Liver (tissue), 9 donors: ENCODE results near the gene PMIS2. TPM values are rescaled to one million over a fixed set of nuclear protein-coding genes. Genes with fewer than 3 reads are reported as not detected.
"Not testable (repeated sequence)": the region's sequence is repeated elsewhere in the genome, so short reads cannot be mapped to it uniquely, and the experiment has no call there.

Source experiments
- DNase-seq: peaks from one replicate; pipeline ENCODE4 v3.0.0-alpha.2; 2017; ENCODE audit warnings: low spot score
- H3K27ac ChIP-seq, 2 donors: one replicate each; pipeline ENCODE4 v1.7.0; 2013; ENCODE audit warnings: inconsistent platforms in 2 of 2, low read length in 2 of 2, control low read depth in 1 of 2, low read depth in 1 of 2, mild to moderate bottlenecking in 1 of 2
- H3K27me3 ChIP-seq, 4 donors: one replicate each; pipeline versions ENCODE4 v1.6.1 to v1.7.0; 2013; ENCODE audit warnings: low read length in 3 of 4, inconsistent platforms in 1 of 4, mild to moderate bottlenecking in 1 of 4, moderate library complexity in 1 of 4; ENCODE audit not compliant: control insufficient read depth in 4 of 4, insufficient read depth in 4 of 4
- H3K36me3 ChIP-seq, 4 donors: one replicate each; pipeline versions ENCODE4 v1.6.1 to v1.7.0; 2013; ENCODE audit warnings: low read length in 3 of 4, mild to moderate bottlenecking in 3 of 4, low read depth in 1 of 4, moderate library complexity in 1 of 4; ENCODE audit not compliant: control insufficient read depth in 4 of 4, insufficient read depth in 3 of 4
- H3K4me1 ChIP-seq, 4 donors: one replicate each; pipeline versions ENCODE4 v1.6.1 to v1.7.0; 2013; ENCODE audit warnings: low read length in 3 of 4, mild to moderate bottlenecking in 3 of 4, moderate library complexity in 1 of 4; ENCODE audit not compliant: control insufficient read depth in 4 of 4, insufficient read depth in 4 of 4
- H3K4me3 ChIP-seq, 3 donors: one replicate each; pipeline versions ENCODE4 v1.6.1 to v1.7.0; 2013; ENCODE audit warnings: low read length in 3 of 3, control low read depth in 1 of 3, low read depth in 1 of 3, mild to moderate bottlenecking in 1 of 3
- H3K9ac ChIP-seq, 2 donors: one replicate each; pipeline ENCODE4 v1.7.0; 2013; ENCODE audit warnings: low read length in 2 of 2, mild to moderate bottlenecking in 2 of 2, moderate library complexity in 2 of 2, control low read depth in 1 of 2, low read depth in 1 of 2
- H3K9me3 ChIP-seq, 4 donors: one replicate each; pipeline versions ENCODE4 v1.6.1 to v1.7.0; 2013; ENCODE audit warnings: low read length in 3 of 4; ENCODE audit not compliant: control insufficient read depth in 4 of 4
- FOXA1 ChIP-seq: IDR thresholded peaks from 2 replicates; pipeline ENCODE4 v1.6.1; 2016; ENCODE audit warnings: antibody characterized with exemption
- HNF4A ChIP-seq, 2 donors: conservative IDR thresholded peaks; 2 replicates each; pipeline ENCODE4 v1.6.1; 2016; ENCODE audit warnings: antibody characterized with exemption in 2 of 2, mild to moderate bottlenecking in 2 of 2
- HNF4G ChIP-seq: IDR thresholded peaks from 2 replicates; pipeline ENCODE4 v1.6.1; 2016; ENCODE audit warnings: antibody characterized with exemption
- TAF1 ChIP-seq: conservative IDR thresholded peaks from 2 replicates; pipeline ENCODE4 v1.6.1; 2016; ENCODE audit warnings: antibody characterized with exemption, mild to moderate bottlenecking
- YY1 ChIP-seq: IDR thresholded peaks from 2 replicates; pipeline ENCODE4 v1.6.1; 2016; ENCODE audit warnings: antibody characterized with exemption, mild to moderate bottlenecking
- WGBS: extraction: QIAGEN DNeasy Blood & Tissue Kit; methylation state at CpG from one replicate; pipeline ENCODE4 v1.1.7; 2013; 5-methylcytosine and 5-hydroxymethylcytosine counted together
- polyA plus RNA-seq, 2 donors: library from polyadenylated mRNA; stranded (reverse) in 1 of 2; unstranded in 1 of 2; fragments of 200-250 nt in 1 of 2; fragments of >200 nt in 1 of 2; fragmentation: Nextera tagmentation in 1 of 2; extraction: Ambion mirVana in 1 of 2; gene quantifications; one replicate each; pipeline versions ENCODE4 v1.2.1 to v1.2.3, GENCODE V29; 2013 to 2015
- total RNA-seq, 2 donors: library from RNA; depleted of rRNA; stranded (reverse); fragments of >200 nt; gene quantifications; one replicate each; pipeline ENCODE4 v1.2.3, GENCODE V29; 2014
- TF ChIP-seq, protein P1 (sequence below): IDR thresholded peaks from 2 replicates; pipeline ENCODE4 v1.6.1; 2016; ENCODE audit warnings: antibody characterized with exemption
- TF ChIP-seq, protein P2 (sequence below): IDR thresholded peaks from 2 replicates; pipeline ENCODE4 v1.6.1; 2016; ENCODE audit warnings: antibody characterized with exemption
- TF ChIP-seq, protein P3 (sequence below): IDR thresholded peaks from 2 replicates; pipeline ENCODE4 v1.6.1; 2016; ENCODE audit warnings: antibody characterized with exemption
- donor health status: healthy.
- donor health status: healthy.
- donor health status: healthy.
- donor health status: healthy.
- donor health status: healthy.

The PMIS2 gene
- total and polyA plus RNA-seq, 4 donors, result not detected

DNA sequence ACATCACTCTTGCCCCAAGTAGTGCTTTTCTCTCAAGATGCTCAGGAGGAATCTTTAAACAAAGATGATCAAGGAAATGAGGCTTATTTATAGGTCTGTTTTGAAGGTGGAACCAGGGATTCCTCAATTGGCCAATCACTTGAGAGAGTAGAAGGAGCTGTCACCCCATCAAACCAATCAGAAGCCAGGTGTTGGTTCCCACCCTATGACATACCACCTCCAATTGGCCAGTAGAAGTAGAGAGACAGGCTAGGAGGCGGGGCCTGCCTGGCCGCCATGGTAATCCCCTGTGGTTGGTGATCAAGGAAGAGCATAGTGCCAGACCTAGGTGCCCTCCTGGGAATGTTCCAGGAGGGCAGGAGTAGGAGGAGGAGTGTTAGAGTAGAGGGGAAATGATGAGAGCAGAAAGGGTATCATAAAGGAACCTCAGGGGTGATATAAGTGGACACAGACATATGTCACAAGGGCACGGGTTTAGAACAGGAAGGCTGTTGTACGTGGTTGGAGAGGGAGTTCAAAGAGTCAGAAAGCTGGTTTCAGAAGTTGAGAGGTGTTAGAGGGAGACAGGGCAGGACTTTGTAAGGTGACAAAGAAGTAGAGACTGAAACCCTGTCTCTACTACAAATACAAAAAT is 10.5 kb downstream of the PMIS2 start:
- H3K9me3 ChIP-seq, result no peaks in the 10 kb centered on the region
- H3K36me3 ChIP-seq, result no peaks in the 10 kb centered on the region
- H3K4me1 ChIP-seq, result no peaks in the 10 kb centered on the region
- WGBS, result 70% methylated on average over 4 of the region's 4 CpGs
- no peak overlapping the region for H3K9ac ChIP-seq
- no peak overlapping the region for H3K27ac ChIP-seq
- DNase-seq, result no peak
- TF ChIP-seq HNF4A (conservative IDR thresholded peaks at IDR 0.05) (no peak), HNF4G (no peak)
- TF ChIP-seq, protein P1, sequence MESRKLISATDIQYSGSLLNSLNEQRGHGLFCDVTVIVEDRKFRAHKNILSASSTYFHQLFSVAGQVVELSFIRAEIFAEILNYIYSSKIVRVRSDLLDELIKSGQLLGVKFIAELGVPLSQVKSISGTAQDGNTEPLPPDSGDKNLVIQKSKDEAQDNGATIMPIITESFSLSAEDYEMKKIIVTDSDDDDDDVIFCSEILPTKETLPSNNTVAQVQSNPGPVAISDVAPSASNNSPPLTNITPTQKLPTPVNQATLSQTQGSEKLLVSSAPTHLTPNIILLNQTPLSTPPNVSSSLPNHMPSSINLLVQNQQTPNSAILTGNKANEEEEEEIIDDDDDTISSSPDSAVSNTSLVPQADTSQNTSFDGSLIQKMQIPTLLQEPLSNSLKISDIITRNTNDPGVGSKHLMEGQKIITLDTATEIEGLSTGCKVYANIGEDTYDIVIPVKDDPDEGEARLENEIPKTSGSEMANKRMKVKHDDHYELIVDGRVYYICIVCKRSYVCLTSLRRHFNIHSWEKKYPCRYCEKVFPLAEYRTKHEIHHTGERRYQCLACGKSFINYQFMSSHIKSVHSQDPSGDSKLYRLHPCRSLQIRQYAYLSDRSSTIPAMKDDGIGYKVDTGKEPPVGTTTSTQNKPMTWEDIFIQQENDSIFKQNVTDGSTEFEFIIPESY, result no peak
- H3K4me3 ChIP-seq, result no peak overlapping the region
- peaks cover 0 to 3% (median 0%) of the 10 kb centered on the region in 4 donors for H3K27me3 ChIP-seq

DNA sequence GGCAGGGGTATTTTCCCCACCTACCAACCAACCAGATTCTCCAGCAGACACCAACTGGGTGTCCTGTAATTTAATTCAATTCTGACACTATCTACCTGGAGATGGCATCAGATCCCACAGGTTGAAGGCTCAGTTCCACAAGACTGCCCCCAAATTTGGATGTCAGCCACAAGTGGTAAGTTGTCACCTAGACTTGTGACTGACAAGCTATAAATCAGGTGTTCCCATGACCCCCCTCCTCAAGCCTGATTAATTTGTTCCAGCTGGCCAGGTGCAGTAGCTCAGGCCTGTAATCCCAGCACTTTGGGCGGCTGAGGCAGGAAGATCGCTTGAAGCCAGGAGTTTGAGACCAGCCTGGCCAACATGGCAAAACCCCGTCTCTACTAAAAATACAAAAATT is 16.0 kb downstream of the PMIS2 start:
- TF ChIP-seq YY1 (no peak), FOXA1 (no peak), TAF1 (no peak), HNF4A (conservative IDR thresholded peaks at IDR 0.05) (no peak), HNF4G (no peak)
- TF ChIP-seq, protein P2, sequence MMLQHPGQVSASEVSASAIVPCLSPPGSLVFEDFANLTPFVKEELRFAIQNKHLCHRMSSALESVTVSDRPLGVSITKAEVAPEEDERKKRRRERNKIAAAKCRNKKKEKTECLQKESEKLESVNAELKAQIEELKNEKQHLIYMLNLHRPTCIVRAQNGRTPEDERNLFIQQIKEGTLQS, result no peak
- TF ChIP-seq, protein P1, result no peak
- TF ChIP-seq, protein P3, sequence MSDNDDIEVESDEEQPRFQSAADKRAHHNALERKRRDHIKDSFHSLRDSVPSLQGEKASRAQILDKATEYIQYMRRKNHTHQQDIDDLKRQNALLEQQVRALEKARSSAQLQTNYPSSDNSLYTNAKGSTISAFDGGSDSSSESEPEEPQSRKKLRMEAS, result no peak
- Histone ChIP-seq H3K9ac (no peak overlapping the region), H3K27ac (no peak overlapping the region), H3K4me1 (no peaks in the 10 kb centered on the region), H3K27me3 (peaks cover 0 to 3% (median 0%) of the 10 kb centered on the region in 4 donors), H3K4me3 (no peak overlapping the region), H3K36me3 (no peaks in the 10 kb centered on the region), H3K9me3 (no peaks in the 10 kb centered on the region)
- DNase-seq, result no peak
- WGBS, result 97% methylated on average over 3 of the region's 3 CpGs

DNA sequence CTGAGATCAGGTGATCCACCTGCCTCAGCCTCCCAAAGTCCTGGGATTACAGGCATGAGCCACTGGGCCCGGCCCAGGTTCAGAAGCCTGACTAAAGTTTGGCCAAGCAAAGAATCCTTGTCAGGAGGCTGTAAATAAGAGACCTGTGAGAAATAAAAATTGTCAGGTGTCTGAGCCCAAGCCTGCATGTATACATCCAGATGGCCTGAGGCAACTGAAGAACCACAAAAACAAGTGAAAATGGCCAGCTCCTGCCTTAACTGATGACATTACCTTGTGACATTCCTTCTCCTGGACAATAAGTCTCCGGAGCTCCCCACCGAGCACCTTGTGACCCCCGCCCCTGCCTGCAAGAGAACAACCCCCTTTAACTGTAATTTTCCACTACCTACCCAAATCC is 18.5 kb downstream of the PMIS2 start:
- not testable (repeated sequence) for H3K9ac ChIP-seq, H3K9me3 ChIP-seq, H3K4me1 ChIP-seq, DNase-seq, H3K27me3 ChIP-seq, H3K36me3 ChIP-seq, H3K4me3 ChIP-seq, H3K27ac ChIP-seq
- WGBS, result 85% methylated on average over 4 of the region's 4 CpGs

DNA sequence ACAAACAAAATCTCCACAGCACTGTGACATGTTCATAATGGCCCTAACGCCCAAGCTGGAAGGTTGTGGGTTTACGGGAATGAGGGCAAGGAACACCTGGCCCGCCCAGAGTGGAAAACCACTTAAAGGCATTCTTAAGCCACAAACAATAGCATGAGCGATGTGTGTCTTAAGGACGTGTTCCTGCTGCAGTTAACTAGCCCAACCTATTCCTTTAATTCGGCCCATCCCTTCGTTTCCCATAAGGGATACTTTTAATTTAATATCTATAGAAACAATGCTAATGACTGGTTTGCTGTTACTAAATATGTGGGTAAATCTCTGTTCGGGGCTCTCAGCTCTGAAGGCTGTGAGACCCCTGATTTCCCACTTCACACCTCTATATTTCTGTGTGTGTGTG is 21.2 kb downstream of the PMIS2 start:
- not testable (repeated sequence) for H3K9ac ChIP-seq, H3K4me1 ChIP-seq, DNase-seq, H3K36me3 ChIP-seq, H3K9me3 ChIP-seq, H3K4me3 ChIP-seq, H3K27ac ChIP-seq, H3K27me3 ChIP-seq
- 84% methylated on average over 8 of the region's 8 CpGs for WGBS
